HCT116 (cell line): ENCODE results near the gene SLC6A6.

Experiments
- ATF3 ChIP-seq: IDR thresholded peaks from 2 replicates; pipeline ENCODE4 v1.6.1; 2012
- CTCF ChIP-seq, 3 experiments: fragments of 200-600 bp in 1 of 3; sonication (generic) in 1 of 3; IDR thresholded peaks in 2 of 3; conservative IDR thresholded peaks in 1 of 3; 2 replicates each; pipeline ENCODE4 v1.5.1; 2012 to 2017; ENCODE audit warnings: low read depth in 2 of 3, low read length in 2 of 3, antibody characterized with exemption in 1 of 3, borderline replicate concordance in 1 of 3, control low read depth in 1 of 3, mild to moderate bottlenecking in 1 of 3, mixed read lengths in 1 of 3, mixed run types in 1 of 3, moderate library complexity in 1 of 3; ENCODE audit not compliant: insufficient read depth in 1 of 3
- EZH2phosphoT487 ChIP-seq: fragments of 200-600 bp; IDR thresholded peaks from 2 replicates; pipeline ENCODE4 v1.6.1; 2018; ENCODE audit warnings: antibody characterized with exemption, borderline replicate concordance
- POLR2AphosphoS5 ChIP-seq: IDR thresholded peaks from 2 replicates; pipeline ENCODE4 v1.6.1; 2011; ENCODE audit warnings: mild to moderate bottlenecking, low read depth, low read length, moderate library complexity

GRCh38 chr3:14412831-14413380, 10.5 kb downstream of the SLC6A6 start:
- TF ChIP-seq ATF3 (no peak), EZH2phosphoT487 (no peak), CTCF (IDR thresholded peaks at IDR 0.05 in 2 of 3, conservative IDR thresholded peaks at IDR 0.05 in 1 of 3; ENCODE audit: borderline replicate concordance in 1 of 3, insufficient read depth in 1 of 3, low read depth in 2 of 3, low read length in 2 of 3) (no peak), POLR2AphosphoS5 (no peak)
